ENCODE results near the gene AP1G2. TPM values are rescaled to one million over a fixed set of nuclear protein-coding genes. Genes with fewer than 3 reads are reported as not detected.

The AP1G2 gene
- total and polyA plus RNA-seq, 2 of the 13 experiments (the other 11 are each of a cell fraction or from before 2014, with no cell fraction given), result 96.9 to 611 TPM

- no peak overlapping the region for H3K4me3 ChIP-seq (replicated peaks in 1 of 3; ENCODE audit: insufficient read depth in 1 of 3, low read depth in 2 of 3, low read length in 3 of 3)
- 85% methylated on average over 24 of the region's 24 CpGs for WGBS (ENCODE audit: low lambda C conversion rate)
- ChIA-PET POLR2A (interaction anchor here (1.3 to 8.8 kb wide), 12 partner anchors 8 to 114 kb away, joined by 4 to 924 read pairs (median 10); partner anchors contain the start of genes AP1G2, DHRS2 and THTPA), CTCF (ENCODE audit: low intra/inter-chr PET ratio, low total read pairs) (no interaction called here)
- no peak overlapping the region for H3K9ac ChIP-seq (ENCODE audit: insufficient read depth, low read depth, low read length)
- DNase-seq (ENCODE audit: low spot score), result peak; percentile 10
- H4K20me1 ChIP-seq (ENCODE audit: insufficient read depth, low read length), result no peaks in the 10 kb centered on the region
- H3K27ac ChIP-seq (ENCODE audit: extremely low read length, insufficient read depth, low read length), result peak overlapping the region; percentile 78
- BruUV-seq (replicated peaks), result no TSS peak
- ATAC-seq, result no peak
- no peaks in the 10 kb centered on the region for H3K36me3 ChIP-seq (replicated peaks in 1 of 2; ENCODE audit: control insufficient read depth in 1 of 2, insufficient read depth in 2 of 2, low read length in 2 of 2)
- no peaks in the 10 kb centered on the region for H3K27me3 ChIP-seq (ENCODE audit: control insufficient read depth in 1 of 2, insufficient read depth in 2 of 2, low read length in 2 of 2)
- no peaks in the 10 kb centered on the region for H3K79me2 ChIP-seq (ENCODE audit: insufficient read depth, low read length)
- intact Hi-C loops (cut with micrococcal nuclease; ENCODE audit: unreplicated experiment) (loop anchor here (10.0 kb wide), 1 partner anchor 854 kb away; no protein-coding TSS in a partner anchor), in situ Hi-C loops (cut with HindIII; ENCODE audit: extremely low pct_ligation_motif_present, low pct_unique_long_range_greater_than_20kb) (no loop called here)
- no peak for FAIRE-seq
- no peak overlapping the region for H2AFZ ChIP-seq (ENCODE audit: low read length)
- no peaks in the 10 kb centered on the region for H3K9me3 ChIP-seq (ENCODE audit: low read length)
- H3K4me1 ChIP-seq (ENCODE audit: insufficient read depth, low read length), result peaks cover 39% of the 10 kb centered on the region
- peak overlapping the region; percentile 13; the same call in 1 of the 2 replicates for H3K4me2 ChIP-seq (ENCODE audit: low read depth, low read length)
- TF ChIP-seq HNRNPH1 (optimal IDR thresholded peaks at IDR 0.05; ENCODE audit: low read depth, low read length) (peak; percentile 86), TFDP1 (CRISPR knock-in tag; IDR thresholded peaks at IDR 0.05; ENCODE audit: borderline replicate concordance) (0 out of 2 replicates have a peak, but pooled peaks have one; percentile 32), SNAI1 (CRISPR knock-in tag; IDR thresholded peaks at IDR 0.05; ENCODE audit: borderline replicate concordance) (no peak), CSRNP1 (CRISPR knock-in tag; IDR thresholded peaks at IDR 0.05) (peak; percentile 45; the same call in 1 of the 2 replicates), KMT2B (CRISPR knock-in tag; IDR thresholded peaks at IDR 0.05) (no peak), SRY (CRISPR knock-in tag; IDR thresholded peaks at IDR 0.05) (no peak), ZXDC (CRISPR knock-in tag; IDR thresholded peaks at IDR 0.05) (peak; percentile 66; the same call in 1 of the 2 replicates), JUND (CRISPR knock-in tag; IDR thresholded peaks at IDR 0.05) (0 out of 2 replicates have a peak, but pooled peaks have one; percentile 50), SAFB2 (CRISPR knock-in tag; IDR thresholded peaks at IDR 0.05; ENCODE audit: borderline replicate concordance, low read depth) (0 out of 2 replicates have a peak, but pooled peaks have one; percentile 28), TFDP2 (CRISPR knock-in tag; IDR thresholded peaks at IDR 0.05) (no peak; the same call in 1 of the 2 replicates), ZC3H4 (CRISPR knock-in tag; IDR thresholded peaks at IDR 0.05; ENCODE audit: borderline replicate concordance) (peak; percentile 59; the same call in 1 of the 2 replicates), DNMT1 (CRISPR knock-in tag; IDR thresholded peaks at IDR 0.05) (peak; percentile 73; the same call in 1 of the 2 replicates), ZNF768 (CRISPR knock-in tag; IDR thresholded peaks at IDR 0.05) (peak; percentile 63; the same call in 1 of the 2 replicates)
These were observed 12.7 kb upstream of the AP1G2 start for GRCh38 chr14:23580152-23580926.
